RWPE2 (cell line): ENCODE data around the gene KCNB1.

Experiments used
- ATAC-seq: fragments of 200-7000 bp; cut with Tn5 transposase; 3 replicates; pipeline ENCODE4 v1.9.1; 2021; ENCODE audit warnings: low read depth
- DNase-seq: peaks from one replicate; pipeline ENCODE4 v3.0.0-alpha.2; 2020; ENCODE audit warnings: low spot score
- H3K27ac ChIP-seq: fragments of 450-650 bp; 2 replicates; pipeline ENCODE4 v1.5.1; 2017; ENCODE audit warnings: mild to moderate bottlenecking; ENCODE audit not compliant: poor library complexity, severe bottlenecking
- H3K27me3 ChIP-seq: fragments of 250-450 bp; sonication (Bioruptor Pico); 2 replicates; pipeline ENCODE4 v1.5.1; 2021; ENCODE audit warnings: mild to moderate bottlenecking, moderate library complexity; ENCODE audit not compliant: insufficient read depth, poor library complexity, severe bottlenecking
- H3K36me3 ChIP-seq: fragments of 250-450 bp; sonication (Bioruptor Pico); 2 replicates; pipeline ENCODE4 v1.5.1; 2020; ENCODE audit warnings: low read depth, mild to moderate bottlenecking, moderate library complexity
- H3K4me1 ChIP-seq: fragments of 250-450 bp; sonication (Bioruptor Pico); 2 replicates; pipeline ENCODE4 v1.5.1; 2021; ENCODE audit warnings: mild to moderate bottlenecking, moderate library complexity; ENCODE audit not compliant: insufficient read depth, poor library complexity, severe bottlenecking
- H3K4me3 ChIP-seq: fragments of 250-450 bp; sonication (Bioruptor Pico); 2 replicates; pipeline ENCODE4 v1.5.1; 2021; ENCODE audit warnings: mild to moderate bottlenecking, moderate library complexity; ENCODE audit not compliant: severe bottlenecking
- H3K9me3 ChIP-seq: fragments of 250-450 bp; sonication (Bioruptor Pico); 2 replicates; pipeline ENCODE4 v1.5.1; 2021; ENCODE audit warnings: mild to moderate bottlenecking, moderate library complexity; ENCODE audit not compliant: severe bottlenecking
- TF ChIP-seq, protein P1 (sequence below): fragments of 450-650 bp; IDR thresholded peaks from one replicate; pipeline ENCODE4 v1.5.1; 2017; ENCODE audit warnings: mild to moderate bottlenecking, moderate library complexity; ENCODE audit not compliant: poor library complexity, severe bottlenecking

Gene KCNB1

DNA sequence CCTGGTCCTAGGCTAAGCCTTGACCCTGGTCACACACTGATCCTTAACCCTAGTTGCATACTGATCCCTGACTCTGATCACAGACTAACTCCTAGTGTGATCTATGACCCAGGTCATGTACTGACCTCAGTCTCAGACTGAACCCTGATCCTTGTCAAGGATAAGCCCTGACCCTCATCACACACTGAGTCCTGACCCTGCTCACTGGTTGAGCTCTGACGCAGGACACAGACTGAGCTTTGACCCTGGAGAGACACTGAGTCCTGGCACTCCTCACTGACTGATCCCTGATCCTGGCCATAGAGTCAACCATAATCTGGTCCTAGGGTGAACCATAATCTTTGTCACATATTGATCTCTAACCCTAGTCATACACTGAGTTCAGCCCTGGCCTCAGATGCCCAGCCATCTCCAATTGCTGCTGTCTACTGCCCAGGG, 37.9 kb downstream of the KCNB1 start:
- TF ChIP-seq, protein P1, sequence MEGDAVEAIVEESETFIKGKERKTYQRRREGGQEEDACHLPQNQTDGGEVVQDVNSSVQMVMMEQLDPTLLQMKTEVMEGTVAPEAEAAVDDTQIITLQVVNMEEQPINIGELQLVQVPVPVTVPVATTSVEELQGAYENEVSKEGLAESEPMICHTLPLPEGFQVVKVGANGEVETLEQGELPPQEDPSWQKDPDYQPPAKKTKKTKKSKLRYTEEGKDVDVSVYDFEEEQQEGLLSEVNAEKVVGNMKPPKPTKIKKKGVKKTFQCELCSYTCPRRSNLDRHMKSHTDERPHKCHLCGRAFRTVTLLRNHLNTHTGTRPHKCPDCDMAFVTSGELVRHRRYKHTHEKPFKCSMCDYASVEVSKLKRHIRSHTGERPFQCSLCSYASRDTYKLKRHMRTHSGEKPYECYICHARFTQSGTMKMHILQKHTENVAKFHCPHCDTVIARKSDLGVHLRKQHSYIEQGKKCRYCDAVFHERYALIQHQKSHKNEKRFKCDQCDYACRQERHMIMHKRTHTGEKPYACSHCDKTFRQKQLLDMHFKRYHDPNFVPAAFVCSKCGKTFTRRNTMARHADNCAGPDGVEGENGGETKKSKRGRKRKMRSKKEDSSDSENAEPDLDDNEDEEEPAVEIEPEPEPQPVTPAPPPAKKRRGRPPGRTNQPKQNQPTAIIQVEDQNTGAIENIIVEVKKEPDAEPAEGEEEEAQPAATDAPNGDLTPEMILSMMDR, result no peak
- Histone ChIP-seq H3K27me3 (peaks cover 4% of the 10 kb centered on the region), H3K27ac (no peak overlapping the region), H3K36me3 (no peaks in the 10 kb centered on the region), H3K4me1 (no peaks in the 10 kb centered on the region), H3K4me3 (no peak overlapping the region), H3K9me3 (no peaks in the 10 kb centered on the region)
- ATAC-seq (no peak), DNase-seq (no peak)

DNA sequence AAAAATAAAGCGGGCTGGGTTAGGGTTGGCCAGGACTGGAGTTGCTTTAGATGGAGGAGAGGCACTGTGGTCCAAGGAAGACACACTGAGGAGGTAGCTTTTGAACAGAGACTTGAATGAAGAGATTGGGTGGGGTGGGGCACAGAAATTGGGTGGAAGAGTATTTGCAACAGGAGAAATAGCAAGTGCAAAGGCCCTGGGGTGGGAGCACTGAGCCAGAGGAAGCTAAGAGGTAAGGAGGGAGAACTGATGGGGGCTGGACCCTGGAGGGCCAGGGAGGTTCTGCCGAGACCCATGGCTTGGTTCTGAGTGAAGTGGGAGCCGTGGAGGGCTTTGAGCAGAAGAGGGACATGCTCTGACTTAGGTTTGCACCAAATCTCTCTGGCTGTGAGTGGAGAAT, 45.4 kb downstream of the KCNB1 start:
- ATAC-seq, result no peak
- no peaks in the 10 kb centered on the region for H3K4me1 ChIP-seq

DNA sequence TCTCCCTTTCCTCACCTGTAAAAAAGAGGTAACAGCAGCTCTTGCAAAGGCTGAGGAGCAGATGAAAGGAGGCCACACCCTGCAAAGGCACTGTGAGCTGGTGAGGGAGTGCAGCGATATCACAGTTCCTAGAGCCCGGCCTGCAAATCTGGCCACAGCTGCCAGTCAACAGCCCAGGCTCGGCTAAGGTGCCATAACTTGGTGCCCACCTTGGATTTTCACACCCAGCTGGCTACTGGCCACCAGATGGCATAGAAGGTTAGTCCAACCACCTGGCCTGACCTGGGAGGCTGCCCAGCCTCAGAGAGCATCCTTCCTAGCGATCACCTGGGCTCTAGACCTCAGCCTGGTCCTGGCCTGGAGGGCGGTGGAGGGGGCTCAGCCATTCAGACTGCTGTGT, 46.8 kb downstream of the KCNB1 start:
- peak; percentile 49 for ATAC-seq
- no peak overlapping the region for H3K27ac ChIP-seq
- H3K36me3 ChIP-seq, result no peaks in the 10 kb centered on the region
- no peak for DNase-seq
- H3K27me3 ChIP-seq, result no peaks in the 10 kb centered on the region
- H3K4me3 ChIP-seq, result no peak overlapping the region
- peaks cover 11% of the 10 kb centered on the region for H3K4me1 ChIP-seq
- TF ChIP-seq, protein P1, result peak; percentile 56
- H3K9me3 ChIP-seq, result no peaks in the 10 kb centered on the region

More for the DNA sequence above, 45.4 kb downstream of the KCNB1 start:
- DNase-seq, result no peak
- TF ChIP-seq, protein P1, result no peak
- Histone ChIP-seq H3K27me3 (no peaks in the 10 kb centered on the region), H3K9me3 (no peaks in the 10 kb centered on the region), H3K4me3 (no peak overlapping the region), H3K27ac (no peak overlapping the region), H3K36me3 (no peaks in the 10 kb centered on the region)

DNA sequence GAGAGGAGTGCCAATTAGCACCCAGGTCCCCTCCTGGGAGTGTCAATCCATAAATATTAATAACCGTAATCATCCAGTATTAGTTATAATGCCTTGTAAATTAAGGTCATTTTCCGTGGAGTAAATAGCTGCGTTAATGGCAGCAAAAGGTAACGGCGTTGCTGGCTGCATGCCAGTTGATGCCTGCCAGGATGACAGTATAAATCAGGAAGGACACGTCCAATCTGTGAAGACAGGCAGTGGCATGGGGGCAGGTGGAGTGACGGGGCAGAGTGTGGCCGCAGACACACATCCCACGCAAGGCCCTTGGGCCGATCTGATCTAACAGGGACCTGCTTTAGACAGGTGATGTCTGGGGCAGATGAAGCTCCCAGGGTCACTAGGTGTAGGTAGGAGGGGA, 49.1 kb downstream of the KCNB1 start:
- Histone ChIP-seq H3K4me3 (no peak overlapping the region), H3K36me3 (no peaks in the 10 kb centered on the region), H3K4me1 (peaks cover 13% of the 10 kb centered on the region), H3K27me3 (no peaks in the 10 kb centered on the region), H3K27ac (no peak overlapping the region), H3K9me3 (no peaks in the 10 kb centered on the region)
- DNase-seq (no peak), ATAC-seq (no peak)
- TF ChIP-seq, protein P1, result no peak

DNA sequence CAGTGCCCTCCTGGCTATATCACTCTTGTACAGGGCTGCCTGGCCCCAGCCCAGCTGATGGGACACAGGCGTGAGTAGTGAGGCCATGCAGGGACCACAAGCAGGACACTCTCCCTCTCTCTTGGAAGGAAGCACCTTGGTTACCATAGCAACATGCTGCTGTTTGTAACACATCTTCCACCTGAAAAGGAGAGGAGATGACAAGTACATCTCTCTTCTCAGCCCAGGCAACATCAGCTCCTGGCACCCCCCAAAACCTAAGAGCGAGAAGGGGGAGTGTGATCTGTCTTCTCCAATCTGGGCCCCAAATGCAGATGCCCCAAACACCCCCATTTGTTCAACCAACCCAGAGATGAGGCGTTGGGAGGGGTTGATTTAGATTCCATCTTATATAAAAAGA, 49.9 kb downstream of the KCNB1 start:
- Histone ChIP-seq H3K4me3 (no peak overlapping the region), H3K27ac (no peak overlapping the region), H3K4me1 (peaks cover 13% of the 10 kb centered on the region), H3K9me3 (no peaks in the 10 kb centered on the region), H3K36me3 (no peaks in the 10 kb centered on the region), H3K27me3 (no peaks in the 10 kb centered on the region)
- TF ChIP-seq, protein P1, result no peak
- DNase-seq (no peak), ATAC-seq (no peak)
